Activated T-helper 2 cell treated with anti-CD3 and anti-CD28 coated beads, Interferon-gamma antibody, Interleukin-2, Interleukin-4, amounts not matched to agents 10 μg/mL and 5 μg/mL and 100 μg/mL, durations not matched to agents 14 hours and 24 hours and 36 hours (primary cell): ENCODE data around the gene SAFB2. TPM values are rescaled to one million over a fixed set of nuclear protein-coding genes. Genes with fewer than 3 reads are reported as not detected.
"Not testable (repeated sequence)": the region's sequence is repeated elsewhere in the genome, so short reads cannot be mapped to it uniquely, and the experiment has no call there.

Experiments
- DNase-seq: peaks from one replicate; pipeline ENCODE4 v3.0.0; 2021; ENCODE audit warnings: low spot score
- H3K27ac Mint-ChIP-seq: one replicate; pipeline ENCODE4 v1.8.0; 2021; ENCODE audit warnings: mixed read lengths
- H3K27me3 Mint-ChIP-seq: one replicate; pipeline ENCODE4 v1.8.0; 2021; ENCODE audit warnings: low read depth, mixed read lengths
- H3K36me3 Mint-ChIP-seq: one replicate; pipeline ENCODE4 v1.8.0; 2021; ENCODE audit warnings: low read depth, mixed read lengths
- H3K4me1 Mint-ChIP-seq: one replicate; pipeline ENCODE4 v1.8.0; 2021; ENCODE audit warnings: low read depth, mixed read lengths
- H3K4me3 Mint-ChIP-seq: one replicate; pipeline ENCODE4 v1.8.0; 2021; ENCODE audit warnings: low read depth, mild to moderate bottlenecking, moderate library complexity, mixed read lengths
- H3K9me3 Mint-ChIP-seq: one replicate; pipeline ENCODE4 v1.8.0; 2021; ENCODE audit warnings: mixed read lengths
- intact Hi-C: fragments of 100-400 bp; cut with micrococcal nuclease; formaldehyde crosslinking; loops from one replicate; pipeline ENCODE4 v1.15.1; 2023
- total RNA-seq: library from RNA; stranded (reverse); gene quantifications from 2 replicates; pipeline ENCODE4 v1.2.3, GENCODE V29; 2022

SAFB2 gene
- total RNA-seq, 1 donor from 2014 or later = 96.7 TPM

GRCh38 chr19:5615756-5616327 lies 6.7 kb downstream of the SAFB2 start:
- DNase-seq = no peak
- Mint-ChIP-seq H3K4me3 (no peak overlapping the region), H3K36me3 (peaks cover 90% of the 10 kb centered on the region), H3K4me1 (peaks cover 14% of the 10 kb centered on the region), H3K9me3 (no peaks in the 10 kb centered on the region), H3K27ac (no peak overlapping the region), H3K27me3 (no peaks in the 10 kb centered on the region)
- intact Hi-C loops = no loop called here

GRCh38 chr19:5612891-5613865 lies 9.4 kb downstream of the SAFB2 start:
- peaks cover 92% of the 10 kb centered on the region for H3K36me3 Mint-ChIP-seq

GRCh38 chr19:5609881-5610448 lies 12.6 kb downstream of the SAFB2 start:
- no peaks in the 10 kb centered on the region for H3K9me3 Mint-ChIP-seq
- H3K4me3 Mint-ChIP-seq = no peak overlapping the region
- DNase-seq = no peak
- H3K36me3 Mint-ChIP-seq = peaks cover 90% of the 10 kb centered on the region
- H3K4me1 Mint-ChIP-seq = peaks cover 6% of the 10 kb centered on the region
- no peaks in the 10 kb centered on the region for H3K27me3 Mint-ChIP-seq
- no peak overlapping the region for H3K27ac Mint-ChIP-seq
- intact Hi-C loops = no loop called here

More at GRCh38 chr19:5612891-5613865, 9.4 kb downstream of the SAFB2 start:
- Mint-ChIP-seq H3K4me3 (no peak overlapping the region), H3K27me3 (no peaks in the 10 kb centered on the region), H3K27ac (no peak overlapping the region), H3K9me3 (no peaks in the 10 kb centered on the region), H3K4me1 (peaks cover 3% of the 10 kb centered on the region)
- intact Hi-C loops = no loop called here
- no peak for DNase-seq

- H3K4me1 Mint-ChIP-seq, intact Hi-C loops, DNase-seq, H3K9me3 Mint-ChIP-seq, H3K4me3 Mint-ChIP-seq, H3K27me3 Mint-ChIP-seq, H3K27ac Mint-ChIP-seq: not testable (repeated sequence)
- H3K36me3 Mint-ChIP-seq = peaks cover 90% of the 10 kb centered on the region
Observed at GRCh38 chr19:5608766-5609165, 13.8 kb downstream of the SAFB2 start.

- H3K9me3 Mint-ChIP-seq = no peaks in the 10 kb centered on the region
- no peaks in the 10 kb centered on the region for H3K27me3 Mint-ChIP-seq
Observed at GRCh38 chr19:5608291-5608690, 14.3 kb downstream of the SAFB2 start.

DNA sequence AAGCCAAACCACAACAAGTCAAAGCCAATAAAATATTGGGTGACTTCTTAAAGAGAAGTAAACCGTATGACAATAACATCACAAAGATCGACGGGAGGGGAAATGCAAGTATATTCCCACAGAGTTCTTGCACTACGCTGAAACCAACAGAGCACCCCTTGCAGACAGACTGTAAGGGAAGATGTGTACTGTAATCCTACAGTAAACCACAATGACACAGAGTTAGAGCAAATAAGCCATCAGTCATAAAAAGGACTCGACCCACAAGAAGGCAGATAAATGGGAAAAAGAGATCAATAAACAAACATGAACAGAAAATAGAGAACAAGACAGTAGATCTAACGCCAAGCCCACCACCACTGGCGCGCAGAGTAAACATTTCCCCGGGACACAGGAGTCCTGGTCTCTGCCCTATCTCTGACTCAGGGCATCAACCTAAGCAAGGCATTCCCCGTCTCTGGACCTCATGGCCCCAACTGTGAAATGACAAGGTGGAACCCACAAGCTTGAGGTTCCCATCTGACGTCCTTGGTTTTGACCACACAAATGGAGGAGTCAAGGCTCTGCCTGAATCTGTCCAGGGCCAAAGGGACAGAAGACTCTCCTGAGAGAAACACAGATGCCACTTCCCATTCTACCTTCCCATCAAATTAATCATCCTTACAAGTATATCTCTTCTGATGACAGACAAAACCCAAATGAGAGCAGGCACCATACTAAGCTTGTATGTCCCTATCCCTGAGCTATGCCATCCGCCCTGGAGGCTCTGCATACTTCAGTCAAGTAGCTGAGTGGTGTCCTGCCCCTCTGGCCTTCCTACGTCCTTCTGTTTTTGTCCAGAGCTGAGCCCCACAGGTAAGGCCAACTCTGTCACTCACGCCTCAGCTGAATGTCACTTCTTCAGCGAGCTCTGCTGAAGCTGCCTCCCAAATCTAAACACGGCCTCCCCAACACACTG lies 15.0 kb downstream of the SAFB2 start:
- no peak for DNase-seq
- no peak overlapping the region for H3K4me3 Mint-ChIP-seq
- intact Hi-C loops = no loop called here
- peaks cover 88% of the 10 kb centered on the region for H3K36me3 Mint-ChIP-seq
- H3K27ac Mint-ChIP-seq = no peak overlapping the region
- no peaks in the 10 kb centered on the region for H3K27me3 Mint-ChIP-seq
- no peaks in the 10 kb centered on the region for H3K9me3 Mint-ChIP-seq
- peaks cover 3% of the 10 kb centered on the region for H3K4me1 Mint-ChIP-seq

More at GRCh38 chr19:5608291-5608690, 14.3 kb downstream of the SAFB2 start:
- no peak for DNase-seq
- intact Hi-C loops = no loop called here
- H3K27ac Mint-ChIP-seq = no peak overlapping the region
- peaks cover 6% of the 10 kb centered on the region for H3K4me1 Mint-ChIP-seq
- H3K36me3 Mint-ChIP-seq = peaks cover 90% of the 10 kb centered on the region
- no peak overlapping the region for H3K4me3 Mint-ChIP-seq

- no peak overlapping the region for H3K27ac Mint-ChIP-seq
- H3K36me3 Mint-ChIP-seq = peaks cover 88% of the 10 kb centered on the region
- no peaks in the 10 kb centered on the region for H3K27me3 Mint-ChIP-seq
Observed at GRCh38 chr19:5605362-5605761, 17.2 kb downstream of the SAFB2 start.

DNA sequence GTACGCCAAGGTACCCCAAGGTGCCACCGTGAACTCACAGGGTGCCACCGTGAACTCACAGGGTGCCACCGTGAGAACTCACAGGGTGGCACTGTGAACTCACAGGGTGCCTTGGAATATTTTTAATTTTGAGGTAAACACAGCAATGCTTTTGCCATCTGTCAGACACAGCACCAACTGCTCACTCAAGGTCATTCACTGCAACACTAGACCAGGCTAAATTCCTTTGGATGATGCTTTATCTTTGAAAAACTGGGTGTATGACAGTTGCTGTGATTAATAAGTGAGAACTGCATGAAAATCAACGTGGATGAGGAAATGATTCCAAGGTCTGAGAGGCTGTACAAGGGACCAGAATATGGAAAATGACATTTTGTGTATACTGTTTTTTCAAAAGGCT lies 18.9 kb downstream of the SAFB2 start:
- Mint-ChIP-seq H3K36me3 (peaks cover 90% of the 10 kb centered on the region), H3K27me3 (no peaks in the 10 kb centered on the region), H3K9me3 (no peaks in the 10 kb centered on the region), H3K27ac (no peak overlapping the region), H3K4me1 (peaks cover 3% of the 10 kb centered on the region), H3K4me3 (no peak overlapping the region)
- intact Hi-C loops = no loop called here
- DNase-seq = no peak

More at GRCh38 chr19:5605362-5605761, 17.2 kb downstream of the SAFB2 start:
- Mint-ChIP-seq H3K4me3 (no peak overlapping the region), H3K4me1 (peaks cover 3% of the 10 kb centered on the region), H3K9me3 (no peaks in the 10 kb centered on the region)
- intact Hi-C loops = no loop called here
- no peak for DNase-seq

- peaks cover 82% of the 10 kb centered on the region for H3K36me3 Mint-ChIP-seq
Observed at GRCh38 chr19:5600797-5601196, 21.8 kb downstream of the SAFB2 start.

GRCh38 chr19:5595745-5596144 lies 26.8 kb downstream of the SAFB2 start:
- no peak overlapping the region for H3K27ac Mint-ChIP-seq
- no peak overlapping the region for H3K4me3 Mint-ChIP-seq
- peaks cover 82% of the 10 kb centered on the region for H3K36me3 Mint-ChIP-seq

More at GRCh38 chr19:5600797-5601196, 21.8 kb downstream of the SAFB2 start:
- H3K9me3 Mint-ChIP-seq = no peaks in the 10 kb centered on the region
- intact Hi-C loops = no loop called here
- no peak overlapping the region for H3K27ac Mint-ChIP-seq
- no peak for DNase-seq
- no peaks in the 10 kb centered on the region for H3K4me1 Mint-ChIP-seq
- H3K4me3 Mint-ChIP-seq = no peak overlapping the region
- H3K27me3 Mint-ChIP-seq = no peaks in the 10 kb centered on the region

GRCh38 chr19:5595129-5595528 lies 27.4 kb downstream of the SAFB2 start:
- Mint-ChIP-seq H3K4me1 (no peaks in the 10 kb centered on the region), H3K36me3 (peaks cover 81% of the 10 kb centered on the region), H3K9me3 (no peaks in the 10 kb centered on the region), H3K4me3 (no peak overlapping the region), H3K27ac (no peak overlapping the region), H3K27me3 (no peaks in the 10 kb centered on the region)
- intact Hi-C loops = no loop called here
- DNase-seq = no peak

More at GRCh38 chr19:5595745-5596144, 26.8 kb downstream of the SAFB2 start:
- intact Hi-C loops = no loop called here
- Mint-ChIP-seq H3K27me3 (no peaks in the 10 kb centered on the region), H3K4me1 (no peaks in the 10 kb centered on the region), H3K9me3 (no peaks in the 10 kb centered on the region)
- no peak for DNase-seq

- no peak overlapping the region for H3K27ac Mint-ChIP-seq
Observed at GRCh38 chr19:5594521-5594950, 28.0 kb downstream of the SAFB2 start.

More at GRCh38 chr19:5594521-5594950, 28.0 kb downstream of the SAFB2 start:
- Mint-ChIP-seq H3K9me3 (no peaks in the 10 kb centered on the region), H3K36me3 (peaks cover 78% of the 10 kb centered on the region), H3K27me3 (no peaks in the 10 kb centered on the region), H3K4me3 (no peak overlapping the region), H3K4me1 (no peaks in the 10 kb centered on the region)
- no peak for DNase-seq
- intact Hi-C loops = no loop called here
